ENCODE data around the gene HOXC10.

Gene HOXC10

GRCh38 chr12:53984901-53985691 lies at the start of gene HOXC10:
Gene HOXC10, plus strand, starts transcription at chr12:53985146. Its CDS starts 114 bp downstream, at chr12:53985260.
- Histone ChIP-seq H3K27me3 (ENCODE audit: low read depth, low read length) (no peaks in the 10 kb centered on the region), H4K20me1 (ENCODE audit: insufficient read depth, low read length) (no peaks in the 10 kb centered on the region), H3K4me3 (ENCODE audit: low read length) (peak within 1 kb of the TSS; percentile 77), H3K9ac (ENCODE audit: low read length) (peak within 1 kb of the TSS; percentile 65), H3K27ac (ENCODE audit: low read length) (no peak within 1 kb of the TSS), H3K4me1 (ENCODE audit: low read length) (peaks cover 61% of the 10 kb centered on the region), H3K9me3 (ENCODE audit: insufficient read depth, low read length) (no peaks in the 10 kb centered on the region), H3K79me2 (ENCODE audit: low read length) (no peaks in the 10 kb centered on the region), H2AFZ (ENCODE audit: low read depth, low read length) (peak within 1 kb of the TSS; percentile 86), H3K4me2 (ENCODE audit: low read length) (peak within 1 kb of the TSS; percentile 92), H3K36me3 (replicated peaks; ENCODE audit: low read depth, low read length) (no peaks in the 10 kb centered on the region)
- TF ChIP-seq EZH2phosphoT487 (IDR thresholded peaks at IDR 0.05; ENCODE audit: low read depth): no peak
- TF ChIP-seq CTCF (IDR thresholded peaks at IDR 0.05; ENCODE audit: low read depth, low read length): peak; percentile 77

- no peaks in the 10 kb centered on the region for H3K9me3 ChIP-seq (ENCODE audit: insufficient read depth, low read length)
- H3K4me2 ChIP-seq (ENCODE audit: low read length): no peak overlapping the region
- H4K20me1 ChIP-seq (ENCODE audit: insufficient read depth, low read length): no peaks in the 10 kb centered on the region
- H3K36me3 ChIP-seq (replicated peaks; ENCODE audit: low read depth, low read length): no peaks in the 10 kb centered on the region
- H3K4me1 ChIP-seq (ENCODE audit: low read length): no peaks in the 10 kb centered on the region
- H3K4me3 ChIP-seq (ENCODE audit: low read length): no peak overlapping the region
- TF ChIP-seq EZH2phosphoT487 (IDR thresholded peaks at IDR 0.05; ENCODE audit: low read depth): no peak
- no peak for TF ChIP-seq CTCF (IDR thresholded peaks at IDR 0.05; ENCODE audit: low read depth, low read length)
- H3K9ac ChIP-seq (ENCODE audit: low read length): no peak overlapping the region
- no peak overlapping the region for H3K27ac ChIP-seq (ENCODE audit: low read length)
- no peaks in the 10 kb centered on the region for H3K79me2 ChIP-seq (ENCODE audit: low read length)
- H3K27me3 ChIP-seq (ENCODE audit: low read depth, low read length): peaks cover 14% of the 10 kb centered on the region
- H2AFZ ChIP-seq (ENCODE audit: low read depth, low read length): no peak overlapping the region
Observed at GRCh38 chr12:53935383-53936341, 49.3 kb upstream of the HOXC10 start.

- Histone ChIP-seq H4K20me1 (ENCODE audit: insufficient read depth, low read length) (no peaks in the 10 kb centered on the region), H3K36me3 (replicated peaks; ENCODE audit: low read depth, low read length) (no peaks in the 10 kb centered on the region), H2AFZ (ENCODE audit: low read depth, low read length) (no peak overlapping the region), H3K4me2 (ENCODE audit: low read length) (no peak overlapping the region), H3K27me3 (ENCODE audit: low read depth, low read length) (peaks cover 17% of the 10 kb centered on the region), H3K79me2 (ENCODE audit: low read length) (no peaks in the 10 kb centered on the region), H3K4me1 (ENCODE audit: low read length) (no peaks in the 10 kb centered on the region), H3K4me3 (ENCODE audit: low read length) (no peak overlapping the region), H3K9ac (ENCODE audit: low read length) (no peak overlapping the region), H3K27ac (ENCODE audit: low read length) (no peak overlapping the region), H3K9me3 (ENCODE audit: insufficient read depth, low read length) (no peaks in the 10 kb centered on the region)
- no peak for TF ChIP-seq EZH2phosphoT487 (IDR thresholded peaks at IDR 0.05; ENCODE audit: low read depth)
- no peak for TF ChIP-seq CTCF (IDR thresholded peaks at IDR 0.05; ENCODE audit: low read depth, low read length)
Observed at GRCh38 chr12:53937099-53937498, 47.8 kb upstream of the HOXC10 start.
